CD4-positive, alpha-beta T cell (primary cell): Measurements from ENCODE around the gene NRXN3. TPM values are rescaled to one million over a fixed set of nuclear protein-coding genes. Genes with fewer than 3 reads are reported as not detected.

ENCODE experiments used
- ATAC-seq: fragments of 200-7000 bp; cut with Tn5 transposase; one replicate; pipeline ENCODE4 v1.10.0; 2022; ENCODE audit warnings: mild to moderate bottlenecking; ENCODE audit not compliant: poor library complexity
- CTCF ChIA-PET: fragments of 350-600 bp; sonication (Branson Sonifier 250); formaldehyde crosslinking; loops from one replicate; lab custom pipeline; 2021; ENCODE audit warnings: antibody characterized with exemption, inconsistent platforms; lab: Charles Lee
- POLR2A ChIA-PET: fragments of 350-600 bp; sonication (Branson Sonifier 250); formaldehyde crosslinking; loops from one replicate; lab custom pipeline; 2021; ENCODE audit warnings: antibody characterized with exemption, inconsistent platforms; lab: Charles Lee
- DNase-seq, 14 experiments: peaks; one replicate each; pipeline ENCODE4 v3.0.0-alpha.2; 2013 to 2020; ENCODE audit warnings: mixed read lengths in 2 of 14
- H3K27ac ChIP-seq, 2 donors: one replicate each; pipeline versions ENCODE4 v1.5.1 to v1.7.0; 2013; ENCODE audit warnings: low read length in 2 of 2, low read depth in 1 of 2, mild to moderate bottlenecking in 1 of 2
- H3K27me3 ChIP-seq, 2 experiments: 1 replicate in 1 of 2; 2 replicates in 1 of 2; pipeline versions ENCODE4 v1.6.1 to v1.7.0; 2013; ENCODE audit warnings: low read length in 2 of 2, control low read depth in 1 of 2, mild to moderate bottlenecking in 1 of 2, moderate library complexity in 1 of 2; ENCODE audit not compliant: insufficient read depth in 2 of 2, control insufficient read depth in 1 of 2
- H3K36me3 ChIP-seq: one replicate; pipeline ENCODE4 v1.6.1; 2013; ENCODE audit warnings: low read length, control low read depth; ENCODE audit not compliant: insufficient read depth
- H3K4me1 ChIP-seq: one replicate; pipeline ENCODE4 v1.6.1; 2013; ENCODE audit warnings: low read length, control low read depth; ENCODE audit not compliant: insufficient read depth
- H3K4me3 ChIP-seq: one replicate; pipeline ENCODE4 v1.5.1; 2013; ENCODE audit warnings: mild to moderate bottlenecking, low read length, moderate library complexity
- H3K9me3 ChIP-seq, 2 experiments: 1 replicate in 1 of 2; 2 replicates in 1 of 2; pipeline versions ENCODE4 v1.6.1 to v1.7.0; 2013; ENCODE audit warnings: low read length in 2 of 2, mild to moderate bottlenecking in 2 of 2, control low read depth in 1 of 2, moderate library complexity in 1 of 2; ENCODE audit not compliant: control insufficient read depth in 1 of 2, insufficient read depth in 1 of 2
- H3K27ac Mint-ChIP-seq: one replicate; pipeline ENCODE4 v1.8.0; 2020; ENCODE audit warnings: mixed read lengths
- H3K27me3 Mint-ChIP-seq: one replicate; pipeline ENCODE4 v1.8.0; 2021; ENCODE audit warnings: mixed read lengths
- H3K36me3 Mint-ChIP-seq: one replicate; pipeline ENCODE4 v1.8.0; 2021; ENCODE audit warnings: low read depth, mixed read lengths
- H3K4me1 Mint-ChIP-seq: one replicate; pipeline ENCODE4 v1.8.0; 2021; ENCODE audit warnings: low read depth, mixed read lengths
- H3K4me3 Mint-ChIP-seq: one replicate; pipeline ENCODE4 v1.8.0; 2020; ENCODE audit warnings: mild to moderate bottlenecking, mixed read lengths
- H3K9me3 Mint-ChIP-seq: one replicate; pipeline ENCODE4 v1.8.0; 2020; ENCODE audit warnings: mixed read lengths
- intact Hi-C, 2 experiments: fragments of 100-400 bp; cut with DNase I in 1 of 2; cut with micrococcal nuclease in 1 of 2; formaldehyde crosslinking; loops; one replicate each; pipeline versions ENCODE4 v1.15.1 to v1.9.0; 2023 to 2025; cut with DNase I, micrococcal nuclease
- total RNA-seq, 174 experiments: library from RNA in 2 of 174; stranded (reverse) in 2 of 174; gene quantifications; one replicate each; pipeline ENCODE4 v1.2.3 and lab custom pipeline; 2021 to 2026
- TF ChIP-seq, protein P1 (sequence below): fragments of 200-600 bp; IDR thresholded peaks from one replicate; pipeline ENCODE4 v1.8.0; 2022; ENCODE audit warnings: antibody characterized with exemption, mild to moderate bottlenecking

NRXN3 gene
- total RNA-seq, 2 experiments from 2014 or later = not detected

DNA sequence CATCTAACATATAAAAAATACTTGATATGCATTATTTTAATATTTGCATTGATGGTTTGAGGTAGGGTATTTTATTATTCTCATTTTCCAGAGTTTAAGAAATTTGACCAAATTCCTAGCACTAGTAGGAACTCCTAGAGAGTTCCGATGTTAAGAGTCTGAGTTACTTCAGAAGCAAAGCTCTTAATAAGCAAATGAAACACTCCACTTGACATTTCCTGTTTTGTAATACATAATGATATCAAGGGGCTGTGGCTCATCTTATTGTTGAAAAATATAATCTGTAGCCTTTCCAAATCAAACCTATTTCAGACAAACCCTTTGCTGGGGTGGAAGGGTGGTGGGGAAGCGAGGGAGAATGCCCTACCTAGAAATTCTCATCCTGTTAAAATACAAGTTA is 1685.6 kb downstream of the NRXN3 start:
- no peak overlapping the region for H3K27ac Mint-ChIP-seq
- no peak for DNase-seq
- no peaks in the 10 kb centered on the region for H3K36me3 Mint-ChIP-seq
- peaks cover 2% of the 10 kb centered on the region for H3K9me3 Mint-ChIP-seq
- H3K36me3 ChIP-seq = no peaks in the 10 kb centered on the region
- ChIA-PET CTCF (no interaction called here), POLR2A (no interaction called here)
- no peak for ATAC-seq
- H3K27me3 Mint-ChIP-seq = no peaks in the 10 kb centered on the region
- H3K4me1 Mint-ChIP-seq = no peaks in the 10 kb centered on the region
- intact Hi-C loops = no loop called here
- H3K4me3 Mint-ChIP-seq = no peak overlapping the region
- no peaks in the 10 kb centered on the region for H3K27me3 ChIP-seq
- H3K27ac ChIP-seq = no peak overlapping the region
- TF ChIP-seq, protein P1, sequence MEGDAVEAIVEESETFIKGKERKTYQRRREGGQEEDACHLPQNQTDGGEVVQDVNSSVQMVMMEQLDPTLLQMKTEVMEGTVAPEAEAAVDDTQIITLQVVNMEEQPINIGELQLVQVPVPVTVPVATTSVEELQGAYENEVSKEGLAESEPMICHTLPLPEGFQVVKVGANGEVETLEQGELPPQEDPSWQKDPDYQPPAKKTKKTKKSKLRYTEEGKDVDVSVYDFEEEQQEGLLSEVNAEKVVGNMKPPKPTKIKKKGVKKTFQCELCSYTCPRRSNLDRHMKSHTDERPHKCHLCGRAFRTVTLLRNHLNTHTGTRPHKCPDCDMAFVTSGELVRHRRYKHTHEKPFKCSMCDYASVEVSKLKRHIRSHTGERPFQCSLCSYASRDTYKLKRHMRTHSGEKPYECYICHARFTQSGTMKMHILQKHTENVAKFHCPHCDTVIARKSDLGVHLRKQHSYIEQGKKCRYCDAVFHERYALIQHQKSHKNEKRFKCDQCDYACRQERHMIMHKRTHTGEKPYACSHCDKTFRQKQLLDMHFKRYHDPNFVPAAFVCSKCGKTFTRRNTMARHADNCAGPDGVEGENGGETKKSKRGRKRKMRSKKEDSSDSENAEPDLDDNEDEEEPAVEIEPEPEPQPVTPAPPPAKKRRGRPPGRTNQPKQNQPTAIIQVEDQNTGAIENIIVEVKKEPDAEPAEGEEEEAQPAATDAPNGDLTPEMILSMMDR = no peak
- H3K4me1 ChIP-seq = no peaks in the 10 kb centered on the region
- H3K9me3 ChIP-seq = no peaks in the 10 kb centered on the region
- H3K4me3 ChIP-seq = no peak overlapping the region

DNA sequence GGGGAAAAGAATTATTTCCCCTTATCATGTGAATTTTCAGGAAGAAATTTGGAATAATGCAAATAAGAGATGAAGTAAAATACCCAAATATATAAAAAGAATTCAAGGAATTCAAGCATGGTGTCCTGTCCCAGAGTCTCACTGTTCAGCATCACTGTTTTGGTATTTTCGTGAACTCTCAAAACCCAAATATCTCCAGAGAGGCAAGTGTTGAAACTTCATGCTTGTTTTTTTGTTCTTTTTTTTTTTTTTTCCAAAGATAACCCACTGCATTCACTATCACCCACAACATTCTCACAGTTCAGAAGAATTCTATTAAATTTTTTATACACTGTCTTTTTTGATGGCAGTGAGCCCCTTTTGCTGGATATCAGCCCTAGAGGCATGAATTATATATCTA is 1686.2 kb downstream of the NRXN3 start:
- TF ChIP-seq, protein P1 = no peak
- H3K9me3 Mint-ChIP-seq = peaks cover 2% of the 10 kb centered on the region
- CTCF ChIA-PET = no interaction called here
- H3K4me3 Mint-ChIP-seq = no peak overlapping the region
- ATAC-seq = no peak
- no peaks in the 10 kb centered on the region for H3K27me3 Mint-ChIP-seq
- Histone ChIP-seq H3K9me3 (no peaks in the 10 kb centered on the region), H3K4me3 (no peak overlapping the region), H3K27ac (no peak overlapping the region), H3K27me3 (no peaks in the 10 kb centered on the region), H3K4me1 (no peaks in the 10 kb centered on the region), H3K36me3 (no peaks in the 10 kb centered on the region)
- H3K4me1 Mint-ChIP-seq = no peaks in the 10 kb centered on the region
- H3K36me3 Mint-ChIP-seq = no peaks in the 10 kb centered on the region
- POLR2A ChIA-PET = no interaction called here
- intact Hi-C loops = no loop called here
- H3K27ac Mint-ChIP-seq = no peak overlapping the region
- DNase-seq = no peak

DNA sequence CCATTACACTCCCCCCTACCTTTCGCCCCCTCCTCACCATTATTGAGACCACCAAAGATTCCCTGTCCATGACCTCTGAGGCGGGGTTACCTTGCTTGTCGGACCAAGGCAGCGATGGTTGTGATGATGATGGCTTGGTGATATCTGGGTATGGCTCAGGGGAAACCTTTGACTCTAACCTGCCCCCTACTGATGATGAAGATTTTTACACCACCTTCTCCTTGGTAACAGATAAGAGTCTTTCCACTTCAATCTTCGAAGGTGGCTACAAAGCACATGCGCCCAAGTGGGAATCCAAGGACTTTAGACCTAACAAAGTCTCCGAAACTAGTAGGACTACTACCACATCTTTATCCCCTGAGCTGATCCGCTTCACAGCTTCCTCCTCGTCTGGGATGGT is 1690.9 kb downstream of the NRXN3 start:
- TF ChIP-seq, protein P1 = no peak
- no peak overlapping the region for H3K4me3 Mint-ChIP-seq
- no peaks in the 10 kb centered on the region for H3K9me3 Mint-ChIP-seq
- Histone ChIP-seq H3K4me3 (no peak overlapping the region), H3K4me1 (no peaks in the 10 kb centered on the region), H3K9me3 (peaks cover 0 to 11% of the 10 kb centered on the region in 2 experiments), H3K36me3 (no peaks in the 10 kb centered on the region), H3K27ac (no peak overlapping the region), H3K27me3 (no peaks in the 10 kb centered on the region)
- ChIA-PET POLR2A (interaction anchor here (0.8 kb wide), 1 partner anchor 24 kb away, joined by 3 read pairs; no protein-coding TSS in a partner anchor), CTCF (no interaction called here)
- no peak for ATAC-seq
- no peak for DNase-seq
- intact Hi-C loops = no loop called here
- H3K36me3 Mint-ChIP-seq = no peaks in the 10 kb centered on the region
- H3K27me3 Mint-ChIP-seq = no peaks in the 10 kb centered on the region
- no peaks in the 10 kb centered on the region for H3K4me1 Mint-ChIP-seq
- H3K27ac Mint-ChIP-seq = no peak overlapping the region
